ENCODE results near the gene RPS17. TPM values are rescaled to one million over a fixed set of nuclear protein-coding genes. Genes with fewer than 3 reads are reported as not detected.
"Not testable (repeated sequence)": the region's sequence is repeated elsewhere in the genome, so short reads cannot be mapped to it uniquely, and the experiment has no call there.

Gene RPS17
- total RNA-seq, 1 donor from 2014 or later: 1,663 TPM

- peak overlapping the region; percentile 99 for H3K9ac ChIP-seq (ENCODE audit: low read length)
- H3K4me3 ChIP-seq (ENCODE audit: insufficient read depth, low read depth, low read length): peak overlapping the region; percentile 100
Observed at GRCh38 chr15:82537351-82537908, 2.8 kb downstream of the RPS17 start.

GRCh38 chr15:82536409-82537350, 3.6 kb downstream of the RPS17 start:
- Histone ChIP-seq H3K79me2 (ENCODE audit: insufficient read depth, low read length) (peaks cover 55% of the 10 kb centered on the region), H3K36me3 (ENCODE audit: insufficient read depth, low read length) (peaks cover 41% of the 10 kb centered on the region), H3K4me3 (ENCODE audit: insufficient read depth, low read depth, low read length) (no peak overlapping the region), H3K4me1 (ENCODE audit: insufficient read depth, low read length) (peaks cover 22% of the 10 kb centered on the region), H3K27ac (ENCODE audit: low read depth, low read length) (no peak overlapping the region), H4K20me1 (ENCODE audit: insufficient read depth, low read length) (peaks cover 59% of the 10 kb centered on the region), H2AFZ (ENCODE audit: low read depth, low read length) (no peak overlapping the region), H3K9ac (ENCODE audit: low read length) (peak overlapping the region; percentile 99), H3K4me2 (ENCODE audit: low read length) (peak overlapping the region; percentile 92), H3K9me3 (ENCODE audit: insufficient read depth, low read depth, low read length) (no peaks in the 10 kb centered on the region), H3K27me3 (ENCODE audit: insufficient read depth, low read length) (no peaks in the 10 kb centered on the region)
- Mint-ChIP-seq H3K4me3 (ENCODE audit: unreplicated experiment) (peak overlapping the region; percentile 40), H3K9me3 (ENCODE audit: unreplicated experiment) (no peaks in the 10 kb centered on the region), H3K4me1 (ENCODE audit: low read depth, unreplicated experiment) (peaks cover 17% of the 10 kb centered on the region), H3K36me3 (ENCODE audit: low read depth, unreplicated experiment) (peaks cover 40% of the 10 kb centered on the region), H3K27ac (ENCODE audit: unreplicated experiment) (peak overlapping the region; percentile 73), H3K27me3 (ENCODE audit: low read depth, unreplicated experiment) (no peaks in the 10 kb centered on the region)
- TF ChIP-seq EZH2 (IDR thresholded peaks at IDR 0.05; ENCODE audit: insufficient read depth, low read length): no peak
- no peak for DNase-seq (ENCODE audit: low read depth)
- FAIRE-seq: no peak

More at GRCh38 chr15:82537351-82537908, 2.8 kb downstream of the RPS17 start:
- FAIRE-seq (no peak), DNase-seq (ENCODE audit: low read depth) (no peak)
- Mint-ChIP-seq H3K4me3 (ENCODE audit: unreplicated experiment) (peak overlapping the region; percentile 97), H3K27ac (ENCODE audit: unreplicated experiment) (peak overlapping the region; percentile 15), H3K27me3 (ENCODE audit: low read depth, unreplicated experiment) (no peaks in the 10 kb centered on the region), H3K9me3 (ENCODE audit: unreplicated experiment) (no peaks in the 10 kb centered on the region), H3K36me3 (ENCODE audit: low read depth, unreplicated experiment) (peaks cover 40% of the 10 kb centered on the region), H3K4me1 (ENCODE audit: low read depth, unreplicated experiment) (peaks cover 17% of the 10 kb centered on the region)
- H3K79me2 ChIP-seq (ENCODE audit: insufficient read depth, low read length): peaks cover 55% of the 10 kb centered on the region
- peak overlapping the region; percentile 92 for H3K4me2 ChIP-seq (ENCODE audit: low read length)
- no peaks in the 10 kb centered on the region for H3K9me3 ChIP-seq (ENCODE audit: insufficient read depth, low read depth, low read length)
- peaks cover 59% of the 10 kb centered on the region for H4K20me1 ChIP-seq (ENCODE audit: insufficient read depth, low read length)
- peaks cover 41% of the 10 kb centered on the region for H3K36me3 ChIP-seq (ENCODE audit: insufficient read depth, low read length)
- no peak for TF ChIP-seq CTCF (IDR thresholded peaks at IDR 0.05; ENCODE audit: insufficient read depth, low read depth, low read length)
- TF ChIP-seq EZH2 (IDR thresholded peaks at IDR 0.05; ENCODE audit: insufficient read depth, low read length): no peak
- H2AFZ ChIP-seq (ENCODE audit: low read depth, low read length): no peak overlapping the region
- H3K27ac ChIP-seq (ENCODE audit: low read depth, low read length): no peak overlapping the region
- H3K4me1 ChIP-seq (ENCODE audit: insufficient read depth, low read length): peaks cover 22% of the 10 kb centered on the region
- no peaks in the 10 kb centered on the region for H3K27me3 ChIP-seq (ENCODE audit: insufficient read depth, low read length)

GRCh38 chr15:82535566-82536408, 4.5 kb downstream of the RPS17 start:
- Histone ChIP-seq H3K9me3 (ENCODE audit: insufficient read depth, low read depth, low read length) (no peaks in the 10 kb centered on the region), H3K9ac (ENCODE audit: low read length) (no peak overlapping the region), H2AFZ (ENCODE audit: low read depth, low read length) (no peak overlapping the region), H3K36me3 (ENCODE audit: insufficient read depth, low read length) (peaks cover 41% of the 10 kb centered on the region), H3K4me1 (ENCODE audit: insufficient read depth, low read length) (peaks cover 18% of the 10 kb centered on the region), H3K4me3 (ENCODE audit: insufficient read depth, low read depth, low read length) (no peak overlapping the region), H4K20me1 (ENCODE audit: insufficient read depth, low read length) (peaks cover 59% of the 10 kb centered on the region), H3K4me2 (ENCODE audit: low read length) (no peak overlapping the region), H3K27me3 (ENCODE audit: insufficient read depth, low read length) (no peaks in the 10 kb centered on the region), H3K79me2 (ENCODE audit: insufficient read depth, low read length) (peaks cover 49% of the 10 kb centered on the region), H3K27ac (ENCODE audit: low read depth, low read length) (no peak overlapping the region)
- Mint-ChIP-seq H3K4me1 (ENCODE audit: low read depth, unreplicated experiment) (peaks cover 19% of the 10 kb centered on the region), H3K36me3 (ENCODE audit: low read depth, unreplicated experiment) (peaks cover 40% of the 10 kb centered on the region), H3K9me3 (ENCODE audit: unreplicated experiment) (no peaks in the 10 kb centered on the region), H3K27me3 (ENCODE audit: low read depth, unreplicated experiment) (no peaks in the 10 kb centered on the region), H3K27ac (ENCODE audit: unreplicated experiment) (peak overlapping the region; percentile 73), H3K4me3 (ENCODE audit: unreplicated experiment) (peak overlapping the region; percentile 40)
- no peak for TF ChIP-seq CTCF (IDR thresholded peaks at IDR 0.05; ENCODE audit: insufficient read depth, low read depth, low read length)
- TF ChIP-seq EZH2 (IDR thresholded peaks at IDR 0.05; ENCODE audit: insufficient read depth, low read length): no peak
- FAIRE-seq (no peak), DNase-seq (ENCODE audit: low read depth) (no peak)

- H3K27ac Mint-ChIP-seq (ENCODE audit: unreplicated experiment): peak overlapping the region; percentile 14
- not testable (repeated sequence) for H3K4me3 Mint-ChIP-seq (ENCODE audit: unreplicated experiment); H3K9me3 Mint-ChIP-seq (ENCODE audit: unreplicated experiment); H3K27ac ChIP-seq (ENCODE audit: low read depth, low read length); H3K9me3 ChIP-seq (ENCODE audit: insufficient read depth, low read depth, low read length); H3K27me3 ChIP-seq (ENCODE audit: insufficient read depth, low read length); H3K4me3 ChIP-seq (ENCODE audit: insufficient read depth, low read depth, low read length); H3K27me3 Mint-ChIP-seq (ENCODE audit: low read depth, unreplicated experiment); H3K4me2 ChIP-seq (ENCODE audit: low read length); FAIRE-seq; H3K9ac ChIP-seq (ENCODE audit: low read length); H2AFZ ChIP-seq (ENCODE audit: low read depth, low read length); DNase-seq (ENCODE audit: low read depth)
- H3K4me1 ChIP-seq (ENCODE audit: insufficient read depth, low read length): peaks cover 18% of the 10 kb centered on the region
- H4K20me1 ChIP-seq (ENCODE audit: insufficient read depth, low read length): peaks cover 59% of the 10 kb centered on the region
- peaks cover 40% of the 10 kb centered on the region for H3K36me3 Mint-ChIP-seq (ENCODE audit: low read depth, unreplicated experiment)
- peaks cover 22% of the 10 kb centered on the region for H3K4me1 Mint-ChIP-seq (ENCODE audit: low read depth, unreplicated experiment)
- H3K79me2 ChIP-seq (ENCODE audit: insufficient read depth, low read length): peaks cover 46% of the 10 kb centered on the region
- H3K36me3 ChIP-seq (ENCODE audit: insufficient read depth, low read length): peaks cover 41% of the 10 kb centered on the region
Observed at GRCh38 chr15:82535151-82535550, 5.1 kb downstream of the RPS17 start.
